ENCODE measurements around the gene PCLO.

DNA sequence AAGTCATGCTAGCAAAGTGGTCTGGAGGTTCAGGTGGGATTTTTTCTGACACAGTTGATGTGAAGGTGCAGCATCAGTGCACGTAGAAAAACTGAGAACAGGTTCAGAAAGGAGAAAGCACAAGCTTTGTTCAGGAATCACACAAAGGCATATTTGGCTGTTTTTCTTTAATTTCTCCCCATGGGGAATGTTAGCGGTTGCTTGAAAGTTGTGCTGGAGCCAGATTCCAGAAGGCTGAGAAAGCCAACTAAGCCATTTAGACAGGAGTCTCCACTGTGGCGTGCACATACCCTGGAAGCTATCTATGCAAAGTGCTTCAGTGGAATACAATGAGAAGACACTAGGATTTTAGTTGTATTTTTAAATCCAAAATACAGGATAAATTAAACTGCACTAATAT lies 201.4 kb downstream of the PCLO start:
- TF ChIP-seq, protein P1, sequence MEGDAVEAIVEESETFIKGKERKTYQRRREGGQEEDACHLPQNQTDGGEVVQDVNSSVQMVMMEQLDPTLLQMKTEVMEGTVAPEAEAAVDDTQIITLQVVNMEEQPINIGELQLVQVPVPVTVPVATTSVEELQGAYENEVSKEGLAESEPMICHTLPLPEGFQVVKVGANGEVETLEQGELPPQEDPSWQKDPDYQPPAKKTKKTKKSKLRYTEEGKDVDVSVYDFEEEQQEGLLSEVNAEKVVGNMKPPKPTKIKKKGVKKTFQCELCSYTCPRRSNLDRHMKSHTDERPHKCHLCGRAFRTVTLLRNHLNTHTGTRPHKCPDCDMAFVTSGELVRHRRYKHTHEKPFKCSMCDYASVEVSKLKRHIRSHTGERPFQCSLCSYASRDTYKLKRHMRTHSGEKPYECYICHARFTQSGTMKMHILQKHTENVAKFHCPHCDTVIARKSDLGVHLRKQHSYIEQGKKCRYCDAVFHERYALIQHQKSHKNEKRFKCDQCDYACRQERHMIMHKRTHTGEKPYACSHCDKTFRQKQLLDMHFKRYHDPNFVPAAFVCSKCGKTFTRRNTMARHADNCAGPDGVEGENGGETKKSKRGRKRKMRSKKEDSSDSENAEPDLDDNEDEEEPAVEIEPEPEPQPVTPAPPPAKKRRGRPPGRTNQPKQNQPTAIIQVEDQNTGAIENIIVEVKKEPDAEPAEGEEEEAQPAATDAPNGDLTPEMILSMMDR (conservative IDR thresholded peaks at IDR 0.05; ENCODE audit: low read depth, low read length), result no peak
- TF ChIP-seq EZH2phosphoT487 (IDR thresholded peaks at IDR 0.05; ENCODE audit: borderline replicate concordance, low read length) (no peak), EZH2 (IDR thresholded peaks at IDR 0.05; ENCODE audit: low read length, unreplicated experiment) (no peak)
